ENCODE data around the gene IL34.

The IL34 gene

DNA sequence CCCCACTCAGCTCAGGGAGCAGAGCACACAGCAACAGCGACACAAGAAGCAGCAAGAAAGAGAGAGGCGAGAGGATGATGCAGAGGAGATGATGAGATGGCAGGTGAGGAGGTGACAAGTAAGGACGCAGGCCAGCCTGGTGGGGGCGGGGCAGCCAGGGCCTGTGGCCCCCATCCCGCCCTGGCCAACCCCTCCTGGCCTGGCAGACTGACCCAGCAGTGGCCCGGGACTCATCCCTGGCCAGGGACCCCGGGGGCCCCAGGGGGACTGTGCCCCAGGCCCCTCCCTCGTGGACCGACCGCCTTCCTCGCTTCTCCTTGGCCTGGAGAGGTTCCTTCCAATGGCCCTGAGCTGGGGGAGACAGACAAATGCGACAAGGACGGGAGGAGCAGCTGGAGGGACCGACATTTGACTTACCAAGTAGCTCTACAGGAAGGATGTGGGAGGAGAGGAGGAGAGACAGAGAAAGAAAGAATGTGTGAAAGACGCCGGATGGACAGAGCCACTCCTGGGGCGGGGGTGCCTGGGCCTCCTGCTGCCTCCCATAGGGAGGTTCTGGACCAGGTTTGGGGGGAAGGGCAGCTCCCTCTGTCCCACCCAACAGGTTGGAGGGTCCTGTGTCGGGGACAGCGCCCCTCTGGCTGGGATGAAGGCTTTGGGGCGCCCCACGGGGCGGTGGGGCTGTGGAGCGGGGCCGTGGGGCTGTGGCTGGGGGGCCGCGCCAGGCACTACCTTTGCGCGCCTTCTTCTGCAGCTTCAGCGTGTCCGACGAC lies 32.7 kb downstream of the IL34 start:
- no peak for DNase-seq

DNA sequence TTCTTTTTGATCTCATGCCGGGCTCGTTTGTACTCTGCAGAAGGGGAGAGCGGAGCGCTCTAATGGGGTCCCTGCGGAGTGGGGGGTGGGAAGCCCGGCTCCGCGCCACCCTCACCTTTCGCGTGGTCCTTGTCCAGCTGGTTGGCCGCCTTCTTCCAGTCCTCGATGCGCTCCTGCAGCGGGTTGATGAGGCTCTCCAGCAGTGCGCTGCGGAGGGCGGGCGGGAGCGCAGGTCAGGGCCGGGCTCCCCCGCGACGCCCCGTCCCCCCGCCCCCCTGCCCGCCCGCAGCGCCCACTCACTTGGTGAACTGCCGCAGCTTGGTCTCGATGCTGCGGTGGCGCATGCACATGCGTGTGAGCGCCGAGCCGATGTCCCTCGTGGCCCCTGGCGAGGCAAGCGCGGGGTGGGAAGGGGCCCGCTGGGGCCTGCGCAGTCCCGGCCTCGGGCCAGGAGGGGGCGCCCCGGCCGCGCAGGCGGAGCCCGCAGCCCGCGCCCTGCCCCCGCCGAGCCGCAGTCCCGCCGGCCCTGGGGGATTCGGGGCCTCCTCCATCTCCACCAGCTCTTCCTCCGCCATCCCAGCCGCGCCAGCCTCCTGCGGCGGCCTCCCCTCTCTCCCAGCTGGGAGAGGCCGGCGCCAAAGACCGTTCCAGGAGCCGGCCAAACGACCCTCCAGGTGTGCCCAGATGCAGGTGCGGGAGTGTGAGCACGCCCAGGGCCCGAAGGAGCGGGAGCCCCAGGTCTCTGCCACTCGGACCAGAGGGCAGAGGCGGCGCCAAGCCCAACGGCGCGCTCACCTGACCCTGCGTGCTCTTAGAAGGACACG lies 33.5 kb downstream of the IL34 start:
- DNase-seq: no peak

DNA sequence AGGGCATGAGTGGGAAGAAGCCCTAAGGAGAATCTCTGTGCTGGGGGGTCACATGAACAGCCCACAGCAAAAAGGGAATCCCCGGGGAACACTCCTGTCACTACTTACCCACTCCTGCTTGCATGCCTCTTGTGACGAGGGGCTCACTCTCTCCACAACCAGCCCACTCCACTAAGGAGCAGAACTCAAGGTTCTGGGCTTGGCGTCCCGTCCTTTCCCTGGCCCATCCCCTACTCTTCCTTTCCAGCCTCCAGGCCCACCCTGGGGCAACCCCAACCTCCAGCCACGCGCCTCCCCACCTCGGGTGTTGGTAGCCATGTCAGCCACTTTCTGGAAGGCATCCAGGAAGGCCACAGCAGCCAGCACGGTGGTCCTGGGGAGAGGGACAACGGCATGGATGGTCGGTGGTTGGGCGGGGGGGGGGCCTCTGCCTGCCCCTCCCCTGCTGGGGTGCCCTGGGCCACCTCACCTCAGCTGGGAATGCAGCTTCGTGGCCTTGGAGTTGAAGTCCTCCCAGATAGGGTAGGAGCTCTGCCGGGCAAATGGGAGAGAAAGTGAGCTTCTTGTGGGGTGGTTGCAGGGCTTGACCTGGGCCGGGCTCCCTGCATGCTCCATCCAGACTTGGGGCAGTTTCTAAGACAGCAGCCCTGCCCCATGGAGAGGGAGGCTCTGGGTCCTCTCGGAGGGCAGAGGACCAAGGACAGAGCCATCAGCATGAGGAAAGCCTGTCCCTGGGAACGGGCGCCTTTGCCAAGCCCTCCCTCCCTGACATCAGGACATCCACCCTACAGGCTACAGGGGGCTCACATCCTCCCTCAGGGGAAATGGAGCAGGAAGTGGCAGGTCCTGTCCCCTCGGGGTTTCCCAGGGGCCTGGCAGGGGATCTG lies 34.4 kb downstream of the IL34 start:
- no peak for DNase-seq

DNA sequence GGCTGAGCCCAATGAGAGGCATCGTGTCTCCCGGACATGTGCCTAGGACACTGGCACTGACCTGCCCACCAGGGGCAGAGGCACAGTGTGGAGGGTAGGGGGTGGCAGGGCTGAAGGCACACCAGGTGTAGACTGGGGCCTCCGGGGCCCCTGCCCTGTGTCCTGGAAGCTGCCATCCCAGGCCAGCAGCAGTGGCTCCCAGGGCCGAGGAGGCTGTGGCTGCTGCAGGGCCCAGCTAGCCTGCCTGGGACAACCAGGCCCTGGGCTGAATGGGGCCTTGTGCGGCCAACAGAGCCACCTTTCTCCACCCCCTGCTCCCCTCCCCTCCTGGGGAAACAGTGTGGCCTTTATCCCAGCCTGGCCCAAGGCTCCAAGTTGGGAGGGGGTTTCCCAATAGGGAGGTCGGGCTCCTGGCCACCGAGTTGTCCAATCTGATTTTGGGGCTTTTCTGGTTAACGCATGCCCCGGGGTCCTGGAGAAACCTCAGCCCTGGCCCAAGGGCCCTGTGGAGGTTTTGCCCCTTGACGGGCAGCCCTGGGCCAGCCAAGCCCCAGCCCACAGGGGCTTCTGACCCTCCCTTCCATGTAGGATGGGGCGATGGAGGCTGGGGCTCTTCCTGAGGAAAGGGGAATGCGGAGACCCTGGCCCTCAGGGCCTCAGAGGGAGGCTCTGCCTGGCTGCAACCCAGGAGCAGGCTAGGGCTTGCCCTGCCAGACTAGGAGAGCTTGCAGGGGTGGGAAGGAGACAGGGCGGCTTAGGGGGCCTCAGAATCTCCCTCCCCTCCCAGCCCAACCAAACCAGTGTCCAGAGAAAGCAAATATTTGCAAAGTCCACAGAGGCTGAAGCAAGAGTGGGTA lies 35.3 kb downstream of the IL34 start:
- DNase-seq: no peak

DNA sequence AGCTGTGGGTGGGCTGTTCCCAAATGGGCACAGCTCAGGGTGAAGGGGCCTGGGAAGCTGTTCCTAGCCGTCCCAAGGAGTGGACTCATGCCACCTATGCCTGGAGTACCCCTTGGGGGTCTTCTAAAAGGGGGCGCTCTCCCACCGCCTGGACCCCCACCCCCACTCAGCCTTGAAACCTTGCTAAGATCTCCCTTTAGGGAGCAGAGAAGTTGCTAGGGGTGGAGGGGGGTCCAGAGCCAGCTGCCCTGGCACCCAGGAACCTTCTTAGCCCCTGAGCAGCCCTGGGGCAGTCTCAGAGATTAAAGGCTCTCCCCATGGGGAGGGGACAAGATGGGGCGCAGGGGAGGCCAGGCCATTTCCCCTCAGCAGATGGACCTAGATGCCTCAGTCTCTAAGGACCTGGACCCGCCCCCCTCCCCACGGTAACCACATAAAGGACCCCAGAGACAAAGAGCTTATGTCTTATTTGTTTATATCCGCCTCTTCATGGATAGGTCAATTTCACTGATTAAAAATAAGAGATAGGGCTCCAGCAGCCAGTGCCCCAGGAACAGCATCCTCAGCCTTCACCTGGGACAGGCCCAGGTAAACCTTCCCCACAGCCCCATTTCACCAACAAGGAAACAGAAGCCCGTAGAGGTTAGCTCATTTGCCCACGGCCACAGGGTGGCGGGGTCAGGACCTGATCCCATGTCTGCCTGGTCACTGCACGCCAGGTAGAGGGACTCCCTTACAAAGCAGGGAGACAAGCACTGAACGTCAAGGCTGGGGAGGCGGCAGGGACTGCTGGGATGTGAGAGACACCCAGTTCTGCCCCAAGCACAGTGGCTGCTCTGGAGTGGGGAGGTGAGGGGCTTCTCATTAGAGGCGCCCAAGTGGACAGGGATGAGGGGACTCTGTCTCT lies 36.1 kb downstream of the IL34 start:
- no peak for DNase-seq

DNA sequence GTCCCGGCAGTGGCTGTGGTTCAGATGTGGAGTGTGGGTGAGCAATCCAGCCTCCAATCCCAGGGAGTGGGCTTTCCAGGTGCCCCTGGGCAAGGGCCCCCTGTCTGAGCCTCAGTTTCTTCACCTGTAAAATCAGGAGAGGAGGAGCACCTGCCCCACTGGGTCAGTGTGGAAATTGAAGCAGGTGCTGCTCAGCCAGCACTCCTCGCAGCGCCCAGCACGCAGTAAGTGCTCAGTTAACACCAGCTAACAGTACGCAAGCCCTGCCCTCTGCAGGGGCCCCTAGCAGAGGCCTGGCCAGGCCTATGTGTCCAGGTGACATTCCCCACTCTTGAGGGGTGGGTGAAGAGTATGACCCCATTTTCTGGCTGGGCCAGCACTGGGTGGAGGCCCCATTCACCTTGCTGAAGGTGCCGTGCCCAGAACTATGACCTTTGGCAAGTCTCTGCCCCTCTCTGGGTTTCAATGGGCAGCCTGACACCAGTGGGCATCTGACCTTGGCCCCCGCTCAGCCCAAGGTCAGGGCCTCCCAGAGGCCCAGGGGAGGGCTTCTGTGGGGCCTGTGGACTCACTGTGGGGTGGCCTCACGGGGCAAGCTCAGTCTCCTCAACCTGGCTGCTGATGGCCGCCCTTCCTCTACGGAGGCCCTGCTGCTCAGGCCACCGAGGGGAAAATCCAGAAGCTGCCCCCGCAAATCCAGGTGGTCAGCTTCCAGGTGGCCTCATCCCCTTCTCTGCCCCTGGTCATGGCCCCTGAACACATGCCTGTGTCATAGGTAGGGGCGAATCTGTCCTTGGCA lies 37.0 kb downstream of the IL34 start:
- DNase-seq: no peak

DNA sequence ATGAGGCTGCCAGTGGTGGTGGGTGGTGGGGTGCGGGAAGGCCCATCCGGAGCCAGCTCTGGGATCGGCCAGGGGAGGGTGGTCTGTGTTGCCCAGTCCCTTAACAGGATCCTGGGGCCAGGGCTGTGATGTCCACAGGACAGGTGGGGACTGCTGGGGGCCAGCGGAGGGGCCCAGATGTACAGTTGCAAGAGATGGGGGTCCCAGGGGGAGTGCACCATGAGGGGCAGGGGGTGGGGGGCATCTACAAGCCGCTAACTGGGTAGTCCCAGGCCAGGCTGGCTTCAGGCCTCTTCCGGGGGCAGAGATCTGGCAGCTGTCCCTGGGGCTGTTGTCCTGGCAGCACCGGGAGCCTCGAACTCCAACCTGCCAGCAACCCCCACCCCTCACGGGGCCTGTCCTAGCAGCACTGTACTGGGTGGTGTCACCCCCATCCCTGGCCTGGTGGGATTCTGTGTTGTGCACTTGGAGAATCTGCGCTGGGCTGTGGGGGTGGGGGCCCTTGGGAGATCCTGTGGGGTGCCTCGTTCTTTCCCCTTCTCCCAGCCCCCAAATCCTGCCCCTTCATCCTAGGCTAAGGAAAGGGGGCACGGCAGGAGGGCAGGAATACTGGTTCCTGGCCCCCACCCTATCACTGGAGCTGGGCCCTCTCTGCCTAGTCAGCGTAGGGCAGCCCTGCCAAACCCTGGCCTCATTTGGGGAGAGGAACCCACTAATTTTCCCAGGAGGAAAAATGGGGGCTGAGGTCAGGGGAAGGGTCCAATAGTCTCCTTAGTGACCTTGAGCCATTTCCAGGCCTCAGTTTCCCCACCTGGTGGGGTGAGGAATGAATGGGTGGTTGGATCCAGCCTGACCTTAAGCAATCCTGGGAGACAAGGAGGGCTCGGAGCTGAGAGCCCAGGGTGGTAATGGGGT lies 38.0 kb downstream of the IL34 start:
- DNase-seq: no peak

DNA sequence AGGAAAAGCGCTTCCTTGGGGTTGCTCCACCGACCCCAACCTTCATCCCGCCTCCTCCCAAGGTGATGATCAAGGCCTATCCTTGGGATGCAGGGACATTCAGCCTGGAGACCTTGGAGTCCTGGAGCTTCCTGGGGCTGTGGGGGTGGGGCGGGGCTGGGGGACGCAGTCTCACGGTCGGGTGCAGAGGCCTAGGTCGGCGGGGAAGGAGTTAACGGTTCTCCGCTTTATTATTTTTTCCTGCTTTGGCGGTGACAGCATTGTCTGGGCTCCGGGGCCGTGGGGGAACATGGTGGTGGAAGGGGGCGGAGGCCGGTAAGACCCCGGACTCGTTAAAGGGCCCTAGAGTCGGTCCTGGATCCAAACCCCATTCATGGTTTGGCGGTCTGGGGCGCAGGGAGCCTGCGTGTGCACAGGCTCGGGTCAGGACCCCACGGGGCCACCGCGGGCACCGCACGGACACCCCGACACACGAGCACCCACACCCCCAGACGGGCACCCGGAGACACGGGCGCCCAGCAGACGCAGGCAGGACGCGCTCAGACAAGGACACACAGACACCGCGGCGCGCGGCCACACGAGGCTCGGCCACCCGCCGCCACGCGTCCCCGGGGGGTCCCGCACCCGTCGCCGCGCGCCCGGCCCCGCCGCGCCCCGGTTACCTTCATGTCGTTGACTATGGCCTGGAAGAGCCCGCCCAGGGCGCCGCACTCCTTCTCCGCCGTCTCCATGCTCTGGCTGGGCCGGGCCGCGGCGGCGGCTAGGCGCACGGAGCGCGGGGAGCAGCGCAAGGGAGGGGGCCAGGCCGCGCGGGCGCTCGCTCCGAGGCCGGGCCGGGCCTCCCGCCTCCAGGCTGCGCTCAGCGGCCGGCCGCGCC lies 38.9 kb downstream of the IL34 start:
- DNase-seq: no peak

DNA sequence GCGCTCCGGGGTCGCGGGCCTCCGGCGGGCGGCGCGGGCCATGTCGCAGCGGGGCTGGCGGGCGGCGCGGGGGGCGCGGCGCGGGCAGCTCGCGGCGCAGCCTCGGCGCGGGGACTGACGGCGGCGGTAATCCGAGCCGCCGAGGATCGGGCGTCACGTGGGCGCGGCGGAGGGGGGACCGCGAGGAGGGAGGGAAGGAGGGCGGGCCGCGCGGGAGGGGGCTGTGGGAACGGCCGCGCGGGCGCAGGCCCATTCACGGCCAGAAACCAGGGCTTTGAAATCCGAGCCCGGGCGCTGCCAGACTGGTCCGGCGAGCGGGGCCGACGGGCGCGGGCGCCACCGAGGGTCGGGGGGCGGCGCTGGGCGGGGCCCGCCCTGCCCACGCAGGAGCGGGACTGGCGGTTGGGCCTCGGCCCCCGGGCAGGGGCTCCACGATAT lies 39.6 kb downstream of the IL34 start, which contains the start of gene MTSS2:
MTSS2 (minus strand) TSS at position 116 of the 438 bp plus-strand sequence. CDS start 262 bp downstream, outside the sequence.
- peak; percentile 73 for DNase-seq

DNA sequence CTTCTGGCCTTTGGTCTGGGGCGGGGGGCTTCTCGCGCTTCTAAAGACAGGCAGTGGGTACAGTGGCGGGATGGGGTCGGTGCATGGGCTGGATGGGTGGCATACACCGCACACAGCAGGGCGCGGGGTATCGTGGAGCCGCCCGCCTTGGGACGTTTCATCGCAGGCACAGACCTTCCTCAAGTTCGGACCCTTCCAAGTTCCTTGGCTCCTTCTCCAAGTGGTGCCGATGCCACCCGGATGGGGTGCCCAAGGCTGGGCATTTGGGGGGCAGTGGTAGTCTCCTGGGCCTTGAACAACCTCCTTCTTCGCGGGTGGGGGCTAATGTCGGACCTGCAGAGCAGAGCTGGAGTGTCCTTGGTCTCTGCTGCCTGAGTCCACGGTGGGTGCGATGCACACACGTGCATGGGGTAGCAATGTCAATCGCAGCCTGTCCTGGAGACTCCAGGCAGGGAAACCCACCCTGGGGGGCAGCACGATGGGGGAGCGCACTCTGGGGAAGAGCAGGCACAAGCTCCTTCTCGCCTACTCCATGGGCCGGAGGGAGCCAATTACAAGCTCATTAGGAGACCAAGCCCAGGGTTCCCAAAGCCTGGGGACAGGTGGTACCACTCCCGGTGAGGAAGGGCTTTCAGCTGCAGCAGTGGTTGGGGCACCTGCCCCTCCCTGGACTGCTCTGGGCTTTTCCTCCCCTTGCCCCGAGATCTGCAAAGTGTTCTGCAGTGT lies 40.2 kb downstream of the IL34 start:
- peak; percentile 79 for DNase-seq

DNA sequence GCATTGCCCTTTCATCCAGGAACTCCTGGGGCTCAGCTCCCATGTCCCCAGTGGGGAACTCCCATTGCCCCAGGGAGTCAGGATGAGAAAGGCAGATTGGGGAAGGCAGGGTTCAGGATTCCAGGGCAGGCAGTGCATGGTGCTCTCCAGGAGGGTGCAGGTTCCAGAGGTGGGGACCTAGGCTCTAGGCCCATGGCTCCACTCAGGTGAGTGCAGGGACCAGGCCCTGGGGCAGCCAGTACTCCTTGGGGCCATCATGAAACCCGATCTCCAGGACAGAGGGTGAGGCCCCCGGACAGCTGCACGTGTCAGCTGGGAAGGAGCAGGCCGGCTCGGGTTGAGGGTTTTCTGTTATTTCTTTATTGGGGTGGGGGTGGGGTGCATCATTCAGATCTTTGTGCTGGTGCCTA lies 40.7 kb downstream of the IL34 start:
- peak; percentile 63 for DNase-seq

DNA sequence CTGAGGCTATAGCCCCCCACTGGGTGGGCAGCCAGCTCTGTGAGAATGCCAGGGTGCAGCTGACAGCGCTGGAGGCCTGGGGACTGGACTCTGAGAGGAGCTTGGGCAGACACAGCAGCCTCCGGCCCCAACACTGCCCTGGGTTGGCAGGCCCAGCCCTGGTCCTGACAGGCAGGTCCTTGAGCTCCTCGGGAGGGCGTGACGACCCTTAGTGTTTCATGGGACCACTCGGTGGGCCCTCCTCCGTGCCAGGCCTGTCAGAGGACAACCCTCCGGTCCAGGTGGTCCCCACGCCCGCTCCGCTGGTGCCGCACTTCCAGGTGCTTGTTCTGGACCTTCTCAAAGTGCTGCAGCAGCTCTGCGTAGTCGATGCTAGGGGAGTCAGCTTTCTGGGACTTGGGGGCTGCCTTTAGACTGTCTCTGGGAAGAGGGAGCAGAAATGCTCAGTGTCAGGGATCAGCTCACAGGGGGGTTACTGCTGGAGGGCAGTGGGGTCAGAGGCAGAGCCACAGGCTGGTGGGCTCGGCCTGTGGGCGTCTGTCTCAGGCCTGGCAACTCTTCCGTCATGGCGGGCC lies 41.4 kb downstream of the IL34 start:
- no peak for DNase-seq

DNA sequence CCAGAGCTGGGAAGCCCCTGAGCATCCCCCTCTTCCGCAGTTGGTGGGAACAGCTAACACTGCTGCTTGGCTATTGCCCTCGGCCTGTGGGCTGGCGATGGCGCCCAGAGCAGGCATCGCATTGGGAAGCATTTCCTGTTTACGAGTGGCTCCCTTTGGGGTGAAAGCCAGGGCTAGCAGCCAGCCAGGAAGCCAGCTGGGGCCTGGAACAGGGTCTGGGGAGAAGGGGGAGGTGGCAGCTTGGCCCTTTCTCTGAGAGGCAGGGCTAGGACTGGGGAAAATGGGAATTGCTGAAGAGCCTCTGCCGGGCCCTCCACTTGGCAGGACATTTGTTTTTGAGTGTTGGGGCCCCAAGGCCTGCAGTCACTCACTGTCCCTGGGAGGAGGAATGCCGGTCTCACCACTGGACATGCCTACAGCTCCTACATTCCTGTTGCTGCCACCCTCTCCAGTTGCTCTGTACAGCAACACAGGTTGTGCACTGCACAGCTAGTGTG lies 41.9 kb downstream of the IL34 start:
- DNase-seq: peak; percentile 14

DNA sequence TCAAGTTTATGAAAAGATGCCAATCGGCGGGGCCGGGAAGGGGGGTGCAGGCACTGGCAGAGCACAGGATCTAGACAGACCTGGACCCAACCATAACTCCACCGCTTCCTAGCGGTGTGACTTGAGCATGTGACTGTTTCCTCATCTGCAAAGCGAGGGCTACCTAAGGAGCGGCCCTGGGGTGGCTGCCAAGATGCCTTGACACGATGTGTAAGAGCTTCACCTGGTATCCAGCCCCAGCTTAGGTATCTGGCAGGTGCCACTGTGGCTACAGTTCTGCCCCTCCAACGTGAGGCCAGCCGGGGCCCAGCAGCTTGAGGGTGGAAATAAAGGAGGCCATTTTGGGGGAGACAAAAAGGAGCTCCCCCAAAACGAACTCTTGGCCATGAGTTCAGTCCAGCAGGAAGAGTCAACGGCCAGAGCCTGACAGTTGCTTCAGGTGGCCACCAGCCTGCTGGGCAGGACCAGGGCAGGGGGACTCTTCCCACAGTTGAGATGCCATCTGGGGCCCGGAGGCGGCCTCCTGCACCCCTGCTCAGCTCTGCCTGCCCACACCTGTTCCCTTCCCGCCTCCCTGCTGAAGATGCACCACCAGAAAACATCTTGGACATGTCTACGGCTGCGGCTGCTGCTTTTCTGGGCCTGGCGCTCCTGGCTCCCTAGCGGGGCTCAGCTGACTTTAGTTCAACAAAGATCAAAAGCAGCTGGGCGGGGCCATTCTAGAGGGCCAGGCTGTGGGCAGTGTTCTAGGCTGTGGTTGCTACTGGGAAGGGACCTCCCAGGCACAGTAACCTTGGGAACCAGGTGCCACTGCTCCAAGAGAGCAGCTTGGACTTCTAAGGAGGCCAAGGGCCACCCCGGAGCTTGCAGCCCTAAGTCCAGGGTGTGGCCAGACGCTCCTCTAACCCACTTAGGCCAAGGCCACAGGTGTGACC lies 42.9 kb downstream of the IL34 start:
- DNase-seq: no peak
